Fibroblast of skin of left biceps (primary cell): ENCODE results near the gene ARHGAP4.

Experiments used
- DNase-seq, 2 experiments: peaks; one replicate each; pipeline ENCODE4 v3.0.0-alpha.2; 2013; ENCODE audit warnings: low read depth in 2 of 2

The ARHGAP4 gene

DNA sequence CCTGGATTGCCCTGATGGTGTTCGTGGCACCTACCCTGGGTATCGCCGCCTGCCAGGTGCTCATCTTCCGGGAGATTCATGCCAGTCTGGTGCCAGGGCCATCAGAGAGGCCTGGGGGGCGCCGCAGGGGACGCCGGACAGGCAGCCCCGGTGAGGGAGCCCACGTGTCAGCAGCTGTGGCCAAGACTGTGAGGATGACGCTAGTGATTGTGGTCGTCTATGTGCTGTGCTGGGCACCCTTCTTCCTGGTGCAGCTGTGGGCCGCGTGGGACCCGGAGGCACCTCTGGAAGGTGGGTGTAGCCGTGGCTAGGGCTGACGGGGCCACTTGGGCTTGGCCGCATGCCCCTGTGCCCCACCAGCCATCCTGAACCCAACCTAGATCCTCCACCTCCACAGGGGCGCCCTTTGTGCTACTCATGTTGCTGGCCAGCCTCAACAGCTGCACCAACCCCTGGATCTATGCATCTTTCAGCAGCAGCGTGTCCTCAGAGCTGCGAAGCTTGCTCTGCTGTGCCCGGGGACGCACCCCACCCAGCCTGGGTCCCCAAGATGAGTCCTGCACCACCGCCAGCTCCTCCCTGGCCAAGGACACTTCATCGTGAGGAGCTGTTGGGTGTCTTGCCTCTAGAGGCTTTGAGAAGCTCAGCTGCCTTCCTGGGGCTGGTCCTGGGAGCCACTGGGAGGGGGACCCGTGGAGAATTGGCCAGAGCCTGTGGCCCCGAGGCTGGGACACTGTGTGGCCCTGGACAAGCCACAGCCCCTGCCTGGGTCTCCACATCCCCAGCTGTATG, 19.7 kb downstream of the ARHGAP4 start:
- DNase-seq, result no peak

DNA sequence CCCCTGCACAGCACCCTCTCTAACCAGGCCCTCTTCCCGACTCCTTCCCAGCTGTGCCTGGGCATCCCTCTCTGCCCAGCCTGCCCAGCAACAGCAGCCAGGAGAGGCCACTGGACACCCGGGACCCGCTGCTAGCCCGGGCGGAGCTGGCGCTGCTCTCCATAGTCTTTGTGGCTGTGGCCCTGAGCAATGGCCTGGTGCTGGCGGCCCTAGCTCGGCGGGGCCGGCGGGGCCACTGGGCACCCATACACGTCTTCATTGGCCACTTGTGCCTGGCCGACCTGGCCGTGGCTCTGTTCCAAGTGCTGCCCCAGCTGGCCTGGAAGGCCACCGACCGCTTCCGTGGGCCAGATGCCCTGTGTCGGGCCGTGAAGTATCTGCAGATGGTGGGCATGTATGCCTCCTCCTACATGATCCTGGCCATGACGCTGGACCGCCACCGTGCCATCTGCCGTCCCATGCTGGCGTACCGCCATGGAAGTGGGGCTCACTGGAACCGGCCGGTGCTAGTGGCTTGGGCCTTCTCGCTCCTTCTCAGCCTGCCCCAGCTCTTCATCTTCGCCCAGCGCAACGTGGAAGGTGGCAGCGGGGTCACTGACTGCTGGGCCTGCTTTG, 20.5 kb downstream of the ARHGAP4 start:
- DNase-seq, result no peak

DNA sequence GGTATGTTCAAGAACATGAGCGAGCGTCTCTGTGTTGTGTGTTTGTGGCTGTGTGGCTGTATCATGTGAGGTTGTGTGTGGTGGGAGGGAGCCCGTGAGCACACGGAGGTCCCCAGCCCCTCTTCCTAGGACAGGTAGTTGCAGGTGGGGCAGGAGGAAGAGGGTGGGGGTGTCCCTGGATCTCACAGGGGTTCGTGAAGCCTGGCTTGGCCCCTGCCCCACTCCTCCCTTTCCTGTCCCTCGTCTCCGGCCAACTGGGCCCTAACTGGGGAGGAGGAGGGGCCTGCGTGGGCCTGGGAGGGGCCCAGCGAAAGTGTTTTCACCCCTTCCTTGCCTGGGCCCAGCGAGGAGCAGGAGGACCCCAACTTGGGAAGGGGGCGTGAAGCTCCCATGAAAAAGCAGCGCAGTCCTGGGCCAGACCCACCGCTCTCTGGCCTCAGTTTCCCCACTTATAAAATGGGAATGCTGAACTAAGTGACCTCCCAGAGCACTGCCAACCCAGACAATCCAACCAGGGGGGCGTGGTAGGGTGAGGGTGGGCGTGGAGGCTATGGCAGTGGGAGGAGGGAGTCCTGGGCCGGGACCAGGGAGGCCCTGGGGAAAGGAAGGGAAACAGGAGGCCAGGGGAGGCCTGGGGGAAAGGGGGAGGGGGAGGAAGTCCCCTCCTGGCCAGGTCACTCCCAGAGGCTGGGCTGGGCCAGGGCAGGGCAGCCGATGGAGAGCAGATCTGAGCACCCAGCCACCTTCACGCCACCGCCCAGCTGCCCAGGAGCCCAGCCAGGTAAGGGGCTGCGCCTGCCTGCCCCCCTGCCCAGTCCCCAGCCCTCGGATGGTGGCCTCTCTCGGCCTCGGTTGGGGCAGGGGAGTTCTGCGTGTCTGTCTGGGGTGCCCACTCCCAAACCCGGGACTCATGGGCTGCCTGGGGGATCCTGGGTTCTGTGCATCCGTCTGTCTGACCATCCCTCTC, 21.8 kb downstream of the ARHGAP4 start, which contains the start of gene AVPR2:
Gene AVPR2, plus strand, starts transcription at position 683 of the 967 bp plus-strand sequence. CDS start 473 bp downstream, outside the sequence.
- DNase-seq, result no peak

DNA sequence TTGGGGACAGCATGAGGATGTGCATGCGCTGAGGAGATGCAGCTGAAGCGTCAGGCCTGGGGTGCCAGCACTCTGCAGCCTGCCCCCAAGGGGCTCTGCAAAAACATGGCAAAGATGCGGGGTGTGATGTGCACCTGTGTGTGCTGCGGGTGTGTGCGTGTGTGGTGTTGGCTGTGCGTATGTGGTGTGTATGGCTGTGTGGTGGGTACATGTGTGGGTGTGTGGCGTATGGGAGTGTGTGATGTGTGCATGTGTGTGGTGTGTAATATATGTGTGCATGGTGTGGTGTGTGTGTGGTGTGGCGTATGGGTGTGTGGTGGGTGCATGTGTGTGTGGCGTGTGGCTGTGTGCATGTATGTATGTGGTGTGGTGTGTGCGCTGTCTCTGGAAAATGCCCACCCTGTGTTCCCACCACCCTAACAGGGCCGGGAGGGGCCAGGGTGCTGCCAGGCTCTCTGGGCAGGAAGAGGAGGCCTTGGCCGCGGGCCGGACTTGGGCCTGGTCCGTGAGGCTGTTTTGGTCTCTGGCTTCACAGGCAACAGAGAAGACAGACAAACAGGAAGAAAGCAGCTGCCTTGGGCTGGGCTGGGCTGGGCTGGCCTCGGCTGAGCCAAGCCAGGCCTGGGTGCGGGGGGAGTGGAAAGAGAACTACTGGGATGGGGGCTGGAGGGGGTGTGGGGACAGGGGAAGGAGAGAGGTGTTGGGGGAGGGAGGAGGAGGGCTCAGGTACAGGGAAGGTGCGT, 22.7 kb downstream of the ARHGAP4 start:
- no peak for DNase-seq

DNA sequence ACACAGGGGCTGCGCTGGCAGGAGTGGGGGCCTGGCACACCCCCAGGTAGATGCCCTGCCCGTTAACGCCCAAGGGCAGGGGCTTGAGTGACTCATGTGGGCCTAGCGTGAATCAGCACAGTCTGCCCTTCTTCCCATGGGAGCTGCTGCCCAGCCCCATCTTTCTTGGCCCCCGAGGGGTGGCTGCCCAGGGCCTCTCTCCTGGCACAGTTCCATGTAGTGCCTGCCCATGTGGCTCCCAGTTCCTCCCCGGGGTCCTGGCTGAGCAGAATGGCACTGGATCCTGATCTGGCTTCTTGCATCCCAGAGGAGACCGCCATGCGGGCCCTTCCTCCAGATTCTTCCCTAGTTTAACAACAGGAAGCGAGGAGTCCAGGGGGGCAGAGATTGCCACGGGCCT, 23.7 kb downstream of the ARHGAP4 start:
- no peak for DNase-seq

DNA sequence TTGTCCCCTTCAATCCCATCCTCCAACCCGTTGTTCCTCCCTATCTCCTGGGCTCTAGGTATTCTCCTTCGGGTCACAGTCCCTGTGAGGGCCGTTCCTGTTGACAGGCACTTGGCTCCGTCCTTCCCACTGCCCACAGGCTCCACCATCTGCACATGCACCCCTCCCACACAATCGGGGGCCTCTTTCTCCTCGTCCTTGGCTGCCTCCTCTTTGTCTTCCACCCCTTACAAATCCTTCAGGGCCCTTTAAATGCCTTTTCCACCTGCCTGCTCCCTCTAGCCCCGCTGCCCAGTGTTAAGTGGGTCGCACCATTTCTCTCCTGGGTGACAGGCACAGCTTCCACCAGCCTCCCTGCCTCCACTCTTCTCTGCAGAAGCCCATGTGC, 24.3 kb downstream of the ARHGAP4 start:
- no peak for DNase-seq

DNA sequence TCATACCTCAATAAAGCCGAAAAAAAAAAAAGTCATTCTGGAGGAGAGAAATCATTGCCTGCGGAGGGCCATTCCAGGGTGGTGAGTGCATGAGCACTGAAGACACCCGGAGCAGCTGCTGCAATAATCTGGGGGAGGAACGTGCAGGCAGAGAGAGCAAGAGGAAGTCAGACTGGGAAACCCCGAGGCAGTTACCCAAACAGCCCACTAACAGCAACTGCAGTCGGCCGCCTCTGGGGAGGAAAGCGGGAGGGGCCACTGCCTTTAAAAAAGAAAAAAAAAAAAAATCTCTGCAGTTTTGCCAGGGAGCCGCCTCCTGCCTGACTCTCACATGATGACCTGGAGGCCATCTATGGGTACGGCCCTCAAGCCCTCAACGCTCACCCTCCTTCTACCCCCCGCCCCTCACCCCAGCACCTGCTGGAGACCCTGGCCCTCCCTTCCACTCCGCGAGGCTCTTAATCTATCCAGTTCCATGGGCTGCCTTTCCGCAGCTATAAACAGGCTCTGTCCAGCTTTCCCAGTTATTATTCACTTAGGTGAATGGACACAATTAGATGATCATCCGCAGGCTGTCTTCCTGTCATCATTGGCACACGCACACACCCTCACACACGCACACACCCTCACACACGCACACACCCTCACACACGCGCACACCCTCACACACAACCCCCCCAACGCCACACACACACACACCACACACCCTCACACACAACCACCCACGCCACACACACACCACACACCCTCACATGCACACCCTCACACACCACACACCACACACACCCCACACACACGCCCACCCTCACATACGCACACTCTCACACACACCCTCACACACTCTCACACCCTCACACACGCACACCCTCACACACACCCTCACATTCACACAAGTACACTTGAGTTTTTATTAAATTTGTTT, 25.0 kb downstream of the ARHGAP4 start:
- DNase-seq, result peak; percentile 56 to 57

DNA sequence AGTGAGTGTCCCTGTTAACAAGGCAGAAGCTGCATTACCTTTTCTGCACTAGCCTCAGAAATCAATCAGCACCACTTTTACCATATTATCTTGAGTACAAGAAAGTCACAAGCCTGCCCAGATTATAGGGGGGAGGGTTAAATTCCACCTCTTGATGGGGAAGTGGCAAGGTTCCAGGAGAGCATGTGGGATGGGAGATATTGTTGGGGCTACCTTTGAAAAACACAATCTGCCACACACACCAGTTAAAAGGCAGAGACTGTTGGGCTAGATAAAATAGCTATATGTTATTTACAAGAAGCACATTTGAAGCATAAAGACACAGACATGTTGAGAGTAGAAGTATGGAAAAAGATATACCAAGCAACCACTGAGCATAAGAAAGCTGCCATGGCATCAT, 28.2 kb downstream of the ARHGAP4 start:
- DNase-seq, result no peak

DNA sequence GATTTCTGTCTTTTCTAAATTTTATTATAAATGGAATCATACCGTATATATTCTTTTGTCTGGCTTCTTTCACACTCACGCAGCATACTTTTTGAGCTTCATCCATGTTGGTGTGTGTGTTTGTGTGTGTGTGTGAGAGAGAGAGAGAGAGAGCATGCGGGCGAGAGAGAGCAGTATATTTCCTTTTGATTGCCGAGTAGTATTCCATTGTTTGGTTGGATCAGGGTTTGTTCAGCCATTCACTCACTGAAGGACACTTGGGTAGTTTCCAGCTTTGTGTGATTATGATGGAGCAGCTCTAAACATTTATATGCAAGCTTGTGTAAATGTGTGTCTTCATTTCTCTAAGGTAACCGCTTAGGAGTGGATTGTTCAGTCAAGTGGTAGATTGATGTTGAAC, 36.9 kb downstream of the ARHGAP4 start:
- no peak for DNase-seq

DNA sequence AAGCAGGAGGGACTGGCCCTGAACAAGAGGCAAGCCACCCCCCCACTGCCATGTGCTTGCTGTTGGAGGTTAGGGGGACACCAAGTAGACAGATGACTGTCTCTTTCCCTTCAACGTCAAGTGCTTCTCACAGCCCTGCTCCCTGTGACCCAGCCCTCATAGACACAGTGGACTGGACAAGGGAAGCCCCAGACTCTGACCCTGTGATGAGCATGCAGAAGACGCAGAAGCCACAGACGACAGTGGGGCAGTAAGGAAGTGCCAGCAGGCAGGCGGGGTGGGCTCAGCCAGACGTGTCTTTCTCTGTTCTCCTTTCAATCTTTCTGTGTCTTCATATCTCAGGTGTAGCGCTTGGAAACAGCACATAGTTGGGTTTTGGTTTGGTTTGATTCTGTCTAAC, 37.7 kb downstream of the ARHGAP4 start:
- DNase-seq, result no peak

DNA sequence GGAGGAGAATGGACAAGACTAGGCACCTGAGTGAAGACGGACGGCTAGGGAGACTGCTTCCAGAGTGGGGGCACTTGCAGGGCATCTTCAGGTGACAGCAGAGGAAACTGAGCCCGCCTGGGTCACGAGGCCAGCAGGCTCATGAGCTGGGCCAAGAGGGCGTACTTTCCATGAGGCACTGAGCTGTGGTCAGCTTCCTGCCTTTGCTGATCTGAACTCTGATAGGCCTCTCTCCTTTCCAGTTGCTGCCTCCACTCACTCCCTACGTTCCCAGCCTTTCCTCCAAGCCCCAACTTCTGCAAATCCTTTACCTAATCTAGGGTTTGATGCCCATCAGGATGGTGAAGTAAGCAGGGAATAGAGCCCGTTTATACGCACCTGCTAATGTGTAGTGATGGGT, 38.7 kb downstream of the ARHGAP4 start:
- no peak for DNase-seq

DNA sequence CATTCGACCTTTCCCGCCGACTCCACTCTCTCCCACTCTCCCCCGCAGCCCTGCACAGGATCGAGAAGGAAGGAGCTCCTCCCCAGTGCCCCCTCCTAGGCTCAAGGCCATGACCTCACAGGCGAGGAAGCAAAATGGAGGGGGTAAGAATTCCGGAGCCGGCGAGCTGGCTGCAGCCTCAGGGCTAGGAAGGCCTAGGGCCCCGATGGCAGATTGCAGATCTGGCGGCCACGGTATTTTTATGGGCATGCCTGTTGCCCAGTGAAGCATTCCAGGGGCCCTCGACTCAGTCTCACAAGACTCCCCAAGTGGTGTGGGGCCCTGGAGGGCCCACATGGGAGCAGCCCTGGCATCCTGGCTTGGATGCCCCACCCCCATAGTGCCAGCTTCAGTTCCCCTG, 39.1 kb downstream of the ARHGAP4 start:
- no peak for DNase-seq

DNA sequence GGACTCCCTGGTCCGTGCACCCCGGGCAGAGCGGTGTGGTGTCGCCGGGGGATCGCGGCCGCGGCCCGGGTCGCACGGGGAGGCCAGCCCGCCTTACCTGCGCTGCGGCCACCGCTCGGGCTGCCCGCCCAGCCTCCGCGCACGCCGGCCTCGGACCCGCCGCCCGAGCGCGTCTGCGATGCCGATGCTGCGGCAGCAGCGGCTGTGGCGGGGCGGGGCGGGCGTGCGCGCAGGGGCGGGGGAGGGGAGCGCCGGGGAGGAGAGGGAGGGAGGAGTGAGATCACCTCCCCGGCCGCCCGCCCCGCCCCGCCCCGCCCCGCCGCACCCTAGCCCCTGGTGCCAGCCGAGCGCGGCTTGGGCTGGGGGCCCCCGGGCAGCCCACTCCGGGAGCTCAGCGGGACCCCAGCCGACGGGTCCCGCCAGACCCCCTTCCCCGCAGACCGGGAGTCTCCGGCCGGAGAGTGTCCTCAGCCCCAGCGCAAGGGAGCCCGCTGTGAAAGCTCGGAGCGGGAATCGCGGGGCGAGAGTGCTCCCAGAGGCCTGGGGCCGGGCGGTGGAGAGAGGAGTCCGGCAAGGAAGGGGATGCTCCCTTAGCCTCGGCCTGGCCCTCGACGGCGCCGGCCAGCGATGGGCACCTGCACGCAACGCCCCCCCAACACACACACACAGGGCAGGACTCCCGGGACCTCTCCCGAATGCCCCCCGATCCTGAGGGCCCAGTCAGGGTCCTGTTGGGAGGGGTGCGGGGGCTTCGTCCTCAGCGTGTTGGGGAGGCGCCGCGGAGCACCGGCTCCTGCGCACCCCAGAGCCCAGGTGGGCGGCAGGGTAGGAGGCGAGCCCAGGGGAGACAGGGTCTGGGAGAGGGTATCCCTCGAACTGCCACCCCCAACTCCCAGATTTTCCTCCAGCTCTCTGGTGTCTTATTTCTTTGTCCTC, 39.8 kb downstream of the ARHGAP4 start, which contains the start of gene L1CAM:
Gene L1CAM, minus strand, starts transcription at position 206 of the 936 bp plus-strand sequence. CDS start 10,337 bp downstream, outside the sequence.
- DNase-seq, result no peak

DNA sequence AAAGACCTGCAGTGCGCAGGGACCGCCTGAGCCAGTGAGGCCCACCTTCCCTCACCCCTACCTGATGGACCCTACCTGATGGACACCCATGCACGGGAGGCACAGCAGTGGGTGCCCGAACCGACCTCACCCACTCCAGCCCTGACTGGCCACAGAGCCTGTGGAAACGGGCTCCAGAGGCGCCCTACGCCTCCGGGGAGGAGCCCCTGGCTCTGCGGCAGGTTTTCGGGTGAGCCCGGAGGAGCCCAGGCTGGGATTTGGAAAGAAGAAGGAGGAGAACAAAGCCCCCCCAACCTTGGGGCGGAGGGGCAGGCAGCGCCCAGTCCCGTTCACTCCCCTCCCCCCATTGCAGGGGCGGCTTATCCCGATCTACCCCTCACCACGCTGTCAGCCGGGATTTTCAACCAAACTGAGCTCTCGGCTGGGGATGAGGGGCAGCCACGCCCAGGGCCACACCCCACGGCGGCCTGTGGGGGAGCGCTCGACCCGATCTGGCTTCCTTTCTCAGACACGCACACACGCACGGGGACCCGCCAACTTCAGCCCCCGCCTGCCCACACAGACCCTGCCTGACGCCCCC, 40.8 kb downstream of the ARHGAP4 start:
- DNase-seq, result no peak

DNA sequence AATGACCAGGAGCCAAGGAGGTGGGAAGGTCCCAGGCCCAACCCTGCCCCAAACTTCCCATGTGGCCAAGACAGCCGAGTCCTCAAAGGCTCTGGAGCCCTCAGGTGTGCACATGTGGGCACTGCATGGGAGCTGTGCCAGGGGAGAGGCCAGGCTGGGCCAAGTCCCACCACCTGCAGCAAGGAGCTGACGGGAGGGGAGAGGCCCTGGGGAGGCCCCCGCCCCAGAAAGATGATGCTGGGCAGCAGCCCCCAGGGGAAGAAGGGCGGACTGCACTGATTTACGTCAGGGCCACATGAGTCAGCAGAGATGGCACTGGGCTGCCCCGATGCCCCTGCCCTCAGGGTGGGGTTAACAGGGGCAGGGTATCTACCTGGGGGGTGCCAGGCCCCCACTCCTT, 41.5 kb downstream of the ARHGAP4 start:
- DNase-seq, result no peak

DNA sequence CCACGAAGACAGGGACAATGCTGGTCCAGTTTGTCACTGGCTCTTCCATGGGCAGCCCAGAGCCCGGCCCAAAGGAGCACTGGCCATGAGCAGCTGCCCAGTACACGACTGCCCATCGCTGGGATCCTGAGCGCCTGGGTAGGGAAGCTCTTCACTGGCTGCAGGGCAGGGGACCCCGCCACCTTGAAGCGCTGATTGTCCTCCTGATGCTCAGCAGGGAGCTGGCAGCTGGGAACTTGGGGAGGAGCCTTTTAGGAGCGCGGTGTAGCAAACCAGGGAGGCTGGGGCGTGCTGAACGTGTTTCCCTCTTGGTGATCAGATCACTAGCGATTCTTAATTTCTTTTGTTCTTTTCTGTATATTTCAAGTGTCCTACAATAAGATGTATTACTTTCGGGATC, 41.9 kb downstream of the ARHGAP4 start:
- no peak for DNase-seq

DNA sequence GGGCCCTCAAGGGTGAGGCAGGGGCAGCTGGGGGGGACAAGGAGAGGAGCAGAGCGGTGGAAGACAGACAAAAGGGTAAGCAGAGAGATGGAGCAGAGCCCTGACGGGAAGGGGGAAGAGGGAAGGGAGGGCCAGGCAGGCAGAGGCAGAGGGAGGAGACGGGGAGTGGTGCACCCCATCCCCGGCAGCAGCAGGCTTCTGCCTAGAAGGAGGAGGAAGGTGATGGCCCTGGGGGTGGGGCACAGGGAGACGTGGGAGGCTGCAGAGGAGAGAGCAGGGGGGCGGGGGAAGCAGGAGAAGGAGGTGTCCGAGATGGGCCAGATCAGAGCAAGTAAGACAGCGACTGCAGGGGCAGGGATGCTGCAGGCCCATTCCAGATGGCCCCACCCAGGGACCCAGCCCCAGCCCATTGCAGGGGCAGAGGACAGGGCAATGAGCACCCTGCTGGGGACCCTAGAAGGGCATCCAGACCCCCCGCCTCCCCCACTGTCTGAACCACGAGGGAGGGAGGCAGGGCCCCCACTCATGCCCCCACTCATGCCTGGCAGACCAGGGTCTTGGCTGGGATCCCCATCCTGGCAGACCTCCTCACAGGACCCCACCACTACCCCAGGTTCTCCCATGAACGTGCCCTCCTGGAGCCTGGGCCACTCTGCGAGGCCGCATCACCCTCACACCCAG, 42.8 kb downstream of the ARHGAP4 start:
- no peak for DNase-seq

DNA sequence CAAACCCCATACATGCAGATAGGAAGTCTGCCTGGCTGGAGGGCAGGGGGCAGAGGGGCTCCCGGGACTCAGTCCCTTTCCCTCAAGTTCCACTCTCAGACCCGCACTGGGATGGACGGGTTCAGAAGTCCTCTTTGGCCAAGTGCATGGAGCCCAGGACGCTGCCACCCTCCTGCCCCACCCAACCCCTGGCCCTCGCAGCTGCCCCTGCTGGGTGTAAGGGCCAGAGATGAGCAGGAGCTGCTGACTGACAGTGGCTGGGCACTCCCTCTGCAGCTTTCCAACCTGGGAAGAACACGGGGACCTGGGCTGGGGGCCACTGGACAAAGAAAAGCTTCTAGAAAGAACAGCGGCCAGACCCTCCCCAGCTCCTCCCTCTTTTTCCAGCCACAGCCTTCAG, 43.5 kb downstream of the ARHGAP4 start:
- no peak for DNase-seq
